Measurements from ENCODE around the gene MYL5.
"Not testable (repeated sequence)": the region's sequence is repeated elsewhere in the genome, so short reads cannot be mapped to it uniquely, and the experiment has no call there.

MYL5 gene

GRCh38 chr4:635851-636627 is 38.3 kb upstream of the MYL5 start:
- DNase-seq: no peak
- H3K4me1 ChIP-seq (ENCODE audit: insufficient read depth, low read length): no peaks in the 10 kb centered on the region
- no peaks in the 10 kb centered on the region for H3K36me3 ChIP-seq (ENCODE audit: insufficient read depth, low read length)
- no peak overlapping the region for H3K4me3 ChIP-seq (ENCODE audit: low read depth in 1 of 2, low read length in 2 of 2)
- peaks cover 16% of the 10 kb centered on the region for H3K9me3 ChIP-seq (ENCODE audit: insufficient read depth, low read length, severe bottlenecking)
- no peak overlapping the region for H3K27ac ChIP-seq (ENCODE audit: low read length)
- no peak overlapping the region for H3K9ac ChIP-seq (ENCODE audit: low read depth, low read length)
- H3K79me2 ChIP-seq (ENCODE audit: insufficient read depth, low read length): no peaks in the 10 kb centered on the region
- no peaks in the 10 kb centered on the region for H4K20me1 ChIP-seq (ENCODE audit: insufficient read depth, low read length)
- H2AFZ ChIP-seq (ENCODE audit: low read depth, low read length): no peak overlapping the region
- no peak for TF ChIP-seq EZH2 (IDR thresholded peaks at IDR 0.05; ENCODE audit: borderline replicate concordance, low read depth, low read length, severe bottlenecking)
- TF ChIP-seq CTCF (IDR thresholded peaks at IDR 0.05; ENCODE audit: borderline replicate concordance, extremely low read depth, low read length, poor library complexity, severe bottlenecking): no peak
- H3K27me3 ChIP-seq (ENCODE audit: insufficient read depth, low read length, poor library complexity): no peaks in the 10 kb centered on the region
- H3K4me2 ChIP-seq (ENCODE audit: insufficient read depth, low read length): no peak overlapping the region
- no peak for ATAC-seq (ENCODE audit: insufficient read depth, low read depth)

GRCh38 chr4:636628-637159 is 37.6 kb upstream of the MYL5 start:
- H3K4me1 ChIP-seq (ENCODE audit: insufficient read depth, low read length): no peaks in the 10 kb centered on the region
- H3K36me3 ChIP-seq (ENCODE audit: insufficient read depth, low read length): no peaks in the 10 kb centered on the region
- H3K9ac ChIP-seq (ENCODE audit: low read depth, low read length): no peak overlapping the region
- no peak overlapping the region for H3K27ac ChIP-seq (ENCODE audit: low read length)
- H3K4me3 ChIP-seq (ENCODE audit: low read depth in 1 of 2, low read length in 2 of 2): no peak overlapping the region
- no peak for TF ChIP-seq EZH2 (IDR thresholded peaks at IDR 0.05; ENCODE audit: borderline replicate concordance, low read depth, low read length, severe bottlenecking)
- no peak for TF ChIP-seq CTCF (IDR thresholded peaks at IDR 0.05; ENCODE audit: borderline replicate concordance, extremely low read depth, low read length, poor library complexity, severe bottlenecking)
- H4K20me1 ChIP-seq (ENCODE audit: insufficient read depth, low read length): no peaks in the 10 kb centered on the region
- no peak overlapping the region for H2AFZ ChIP-seq (ENCODE audit: low read depth, low read length)
- peaks cover 16% of the 10 kb centered on the region for H3K9me3 ChIP-seq (ENCODE audit: insufficient read depth, low read length, severe bottlenecking)
- ATAC-seq (ENCODE audit: insufficient read depth, low read depth) (no peak), DNase-seq (no peak)
- no peaks in the 10 kb centered on the region for H3K27me3 ChIP-seq (ENCODE audit: insufficient read depth, low read length, poor library complexity)
- H3K79me2 ChIP-seq (ENCODE audit: insufficient read depth, low read length): no peaks in the 10 kb centered on the region
- no peak overlapping the region for H3K4me2 ChIP-seq (ENCODE audit: insufficient read depth, low read length)

- Histone ChIP-seq H3K9ac (ENCODE audit: low read depth, low read length) (no peak overlapping the region), H3K36me3 (ENCODE audit: insufficient read depth, low read length) (no peaks in the 10 kb centered on the region), H3K4me2 (ENCODE audit: insufficient read depth, low read length) (no peak overlapping the region), H3K9me3 (ENCODE audit: insufficient read depth, low read length, severe bottlenecking) (peaks cover 9% of the 10 kb centered on the region), H3K27me3 (ENCODE audit: insufficient read depth, low read length, poor library complexity) (no peaks in the 10 kb centered on the region), H3K79me2 (ENCODE audit: insufficient read depth, low read length) (no peaks in the 10 kb centered on the region), H3K4me3 (ENCODE audit: low read depth in 1 of 2, low read length in 2 of 2) (no peak overlapping the region), H3K4me1 (ENCODE audit: insufficient read depth, low read length) (no peaks in the 10 kb centered on the region), H2AFZ (ENCODE audit: low read depth, low read length) (no peak overlapping the region), H3K27ac (ENCODE audit: low read length) (no peak overlapping the region), H4K20me1 (ENCODE audit: insufficient read depth, low read length) (no peaks in the 10 kb centered on the region)
- no peak for DNase-seq
- no peak for ATAC-seq (ENCODE audit: insufficient read depth, low read depth)
- TF ChIP-seq CTCF (IDR thresholded peaks at IDR 0.05; ENCODE audit: borderline replicate concordance, extremely low read depth, low read length, poor library complexity, severe bottlenecking): no peak
- TF ChIP-seq EZH2 (IDR thresholded peaks at IDR 0.05; ENCODE audit: borderline replicate concordance, low read depth, low read length, severe bottlenecking): no peak
Observed at GRCh38 chr4:637536-638280, 36.6 kb upstream of the MYL5 start.

GRCh38 chr4:642366-642765 is 32.0 kb upstream of the MYL5 start:
- not testable (repeated sequence) for H3K27me3 ChIP-seq (ENCODE audit: insufficient read depth, low read length, poor library complexity); H3K79me2 ChIP-seq (ENCODE audit: insufficient read depth, low read length); H3K27ac ChIP-seq (ENCODE audit: low read length); DNase-seq; ATAC-seq (ENCODE audit: insufficient read depth, low read depth); H3K4me3 ChIP-seq (ENCODE audit: low read depth in 1 of 2, low read length in 2 of 2); H3K9ac ChIP-seq (ENCODE audit: low read depth, low read length); H2AFZ ChIP-seq (ENCODE audit: low read depth, low read length); H3K36me3 ChIP-seq (ENCODE audit: insufficient read depth, low read length); H4K20me1 ChIP-seq (ENCODE audit: insufficient read depth, low read length); H3K4me2 ChIP-seq (ENCODE audit: insufficient read depth, low read length); H3K4me1 ChIP-seq (ENCODE audit: insufficient read depth, low read length); H3K9me3 ChIP-seq (ENCODE audit: insufficient read depth, low read length, severe bottlenecking)
